LNCAP (cell line): ENCODE data around the gene NOL4L.

Source experiments
- CTCF ChIP-seq: fragments of 450-650 bp; IDR thresholded peaks from 2 replicates; pipeline ENCODE4 v1.5.1; 2017; ENCODE audit warnings: mild to moderate bottlenecking

NOL4L gene

GRCh38 chr20:32558526-32558925 lies 26.6 kb downstream of the NOL4L start:
- TF ChIP-seq CTCF: no peak

GRCh38 chr20:32557319-32557718 lies 27.8 kb downstream of the NOL4L start:
- TF ChIP-seq CTCF: no peak

GRCh38 chr20:32556312-32557184 lies 28.6 kb downstream of the NOL4L start:
- TF ChIP-seq CTCF: no peak

GRCh38 chr20:32555584-32555983 lies 29.5 kb downstream of the NOL4L start:
- no peak for TF ChIP-seq CTCF

GRCh38 chr20:32554965-32555289 lies 30.2 kb downstream of the NOL4L start:
- no peak for TF ChIP-seq CTCF

GRCh38 chr20:32553618-32554017 lies 31.5 kb downstream of the NOL4L start:
- no peak for TF ChIP-seq CTCF

- no peak for TF ChIP-seq CTCF
Measured at GRCh38 chr20:32551693-32552092, 33.4 kb downstream of the NOL4L start.

- TF ChIP-seq CTCF: no peak
Measured at GRCh38 chr20:32549842-32550241, 35.3 kb downstream of the NOL4L start.
